Inferior parietal cortex (tissue), 1 donor: ENCODE data around the gene CD300LB.

ENCODE experiments used
- DNase-seq: peaks from one replicate; pipeline ENCODE4 v3.0.0-alpha.2; 2016; ENCODE audit errors: extremely low spot score

The CD300LB gene

DNA sequence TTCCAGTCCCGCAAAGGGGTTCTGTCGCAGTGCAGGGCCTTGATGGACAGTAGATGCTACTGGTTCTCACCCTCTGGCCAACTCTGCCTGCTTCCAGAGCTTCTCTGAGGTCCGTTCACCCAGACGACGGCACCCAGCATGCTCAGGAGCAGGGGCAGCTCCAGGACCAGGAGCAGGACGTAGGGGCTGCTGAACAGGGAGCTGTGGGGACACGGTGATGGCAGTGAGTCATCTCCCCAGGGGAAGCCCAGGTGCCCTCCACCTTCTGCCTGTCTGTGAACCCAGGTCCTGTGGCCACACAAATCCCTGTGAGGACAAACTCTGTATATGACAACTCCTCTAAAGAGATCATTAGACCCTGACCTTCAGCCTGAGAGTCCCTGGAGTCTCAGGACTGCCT lies 18.1 kb upstream of the CD300LB start:
- DNase-seq, result no peak

DNA sequence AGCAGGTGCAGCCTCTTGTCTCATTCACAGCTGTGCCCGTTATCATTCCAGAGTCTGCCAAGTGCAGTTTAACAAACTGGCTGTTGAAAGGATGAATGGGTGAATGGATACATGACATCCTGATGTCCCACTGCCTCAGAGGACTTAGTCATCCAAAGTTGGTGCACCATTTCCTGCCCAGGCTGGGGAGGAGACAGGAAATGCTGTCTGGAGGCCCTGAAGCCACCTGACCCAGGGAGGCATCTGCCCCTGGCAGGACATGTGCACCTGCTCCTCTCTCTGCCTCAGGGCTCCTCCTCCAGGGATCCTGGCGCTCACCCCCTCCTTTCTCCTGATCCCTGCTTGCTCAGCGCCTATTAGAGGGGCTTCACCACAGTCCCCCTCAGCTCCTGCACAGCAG lies 16.5 kb upstream of the CD300LB start:
- no peak for DNase-seq

DNA sequence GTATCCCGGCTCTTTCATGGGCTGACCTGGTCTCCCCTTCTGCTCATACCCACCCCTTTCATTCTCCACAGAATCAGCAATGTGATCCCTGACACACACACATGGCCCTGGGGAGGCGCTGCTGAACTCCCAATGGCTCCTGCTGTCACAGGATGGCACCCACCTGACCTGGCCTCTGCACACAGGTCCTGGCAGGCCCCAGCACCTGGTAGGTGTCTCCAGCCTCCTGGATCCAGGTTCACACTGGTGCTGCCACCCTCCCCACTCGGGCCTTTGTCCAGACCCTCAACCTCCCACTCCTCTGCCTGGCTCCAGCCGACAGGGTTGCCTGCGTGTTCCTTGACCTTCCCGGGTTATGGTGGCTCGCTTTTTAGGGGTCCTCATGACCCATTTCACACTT lies 16.0 kb upstream of the CD300LB start:
- no peak for DNase-seq

DNA sequence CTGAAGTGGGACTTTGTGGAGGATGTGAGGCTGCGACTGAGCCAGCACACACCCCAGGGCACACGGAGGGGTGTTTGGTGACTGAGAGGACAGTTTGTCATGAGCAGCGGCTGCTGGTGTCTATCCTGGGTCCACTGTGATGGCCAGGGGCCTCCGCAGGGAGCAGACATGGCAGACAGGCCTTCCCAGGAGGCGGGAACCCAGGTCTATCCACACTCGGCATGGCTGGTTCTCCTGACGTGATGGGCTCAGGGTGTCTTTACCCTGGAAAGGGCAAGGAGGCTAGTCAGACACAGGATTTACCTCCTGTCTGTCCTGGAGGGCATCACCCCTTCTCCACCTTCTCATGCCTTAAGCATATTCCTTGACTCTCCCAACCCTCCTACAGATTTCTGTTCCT lies 15.3 kb upstream of the CD300LB start:
- DNase-seq, result no peak

DNA sequence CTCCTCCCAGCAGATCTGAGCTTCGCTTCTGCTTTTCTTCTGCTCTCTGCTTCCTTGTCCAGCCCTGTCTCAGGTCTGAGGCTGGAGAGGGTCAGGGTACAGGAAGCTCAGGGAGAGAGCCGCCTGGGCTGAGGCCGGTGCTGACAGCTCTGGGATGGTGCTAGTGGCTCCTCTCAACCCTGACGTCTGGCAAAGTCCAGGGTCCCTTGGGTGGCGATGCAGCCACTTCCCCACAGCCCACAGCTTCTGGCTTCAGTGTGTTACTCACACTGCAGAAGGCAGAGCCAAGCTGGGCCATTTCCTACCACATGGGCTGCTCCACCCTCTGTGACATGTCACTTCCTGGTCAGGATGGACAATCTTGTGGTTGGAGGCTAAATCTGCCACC lies 14.6 kb upstream of the CD300LB start, which contains the start of gene CD300C:
Gene CD300C, minus strand, starts transcription at position 273 of the 388 bp plus-strand sequence. CDS start 333 bp downstream, outside the sequence.
- DNase-seq, result no peak

DNA sequence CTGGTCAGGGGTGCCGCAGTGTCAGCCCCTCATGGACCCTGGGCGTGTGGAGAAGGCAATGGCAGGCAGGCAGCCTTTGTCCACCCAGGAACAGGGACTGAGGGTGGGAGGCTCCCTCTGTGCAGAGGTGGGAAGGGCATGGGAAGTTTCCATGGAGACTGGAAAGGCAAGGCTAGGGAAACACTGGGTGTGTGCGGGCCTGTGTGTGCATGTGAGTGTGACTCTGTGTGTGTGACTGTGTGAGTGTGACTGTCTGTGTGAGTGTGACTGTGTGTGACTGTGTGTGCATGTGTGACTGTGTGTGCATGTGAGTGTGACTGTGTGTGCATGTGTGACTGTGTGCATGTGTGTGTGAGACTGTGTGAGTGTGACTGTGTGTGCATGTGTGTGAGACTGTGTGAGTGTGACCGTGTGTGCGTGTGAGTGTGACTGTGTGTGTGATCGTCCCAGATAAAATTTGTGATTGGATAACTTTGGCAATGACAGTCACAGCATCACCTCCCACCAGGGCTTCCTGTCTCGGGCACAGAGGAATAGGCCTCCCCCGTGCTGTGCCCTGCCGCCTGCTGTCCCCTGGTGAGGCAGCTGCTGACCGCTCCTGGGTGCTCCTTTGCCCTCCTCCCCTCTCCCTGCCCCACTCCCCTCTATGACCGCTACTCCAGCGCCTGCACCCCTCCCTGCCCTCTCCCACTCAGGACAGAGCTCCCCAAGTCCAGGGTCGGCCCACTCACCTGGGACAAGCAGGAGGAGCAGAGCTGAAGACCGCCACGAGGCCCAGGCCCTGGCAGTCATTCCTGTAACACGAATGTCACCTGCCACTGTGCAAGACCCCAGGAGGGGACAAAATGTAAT lies 13.9 kb upstream of the CD300LB start:
- no peak for DNase-seq

DNA sequence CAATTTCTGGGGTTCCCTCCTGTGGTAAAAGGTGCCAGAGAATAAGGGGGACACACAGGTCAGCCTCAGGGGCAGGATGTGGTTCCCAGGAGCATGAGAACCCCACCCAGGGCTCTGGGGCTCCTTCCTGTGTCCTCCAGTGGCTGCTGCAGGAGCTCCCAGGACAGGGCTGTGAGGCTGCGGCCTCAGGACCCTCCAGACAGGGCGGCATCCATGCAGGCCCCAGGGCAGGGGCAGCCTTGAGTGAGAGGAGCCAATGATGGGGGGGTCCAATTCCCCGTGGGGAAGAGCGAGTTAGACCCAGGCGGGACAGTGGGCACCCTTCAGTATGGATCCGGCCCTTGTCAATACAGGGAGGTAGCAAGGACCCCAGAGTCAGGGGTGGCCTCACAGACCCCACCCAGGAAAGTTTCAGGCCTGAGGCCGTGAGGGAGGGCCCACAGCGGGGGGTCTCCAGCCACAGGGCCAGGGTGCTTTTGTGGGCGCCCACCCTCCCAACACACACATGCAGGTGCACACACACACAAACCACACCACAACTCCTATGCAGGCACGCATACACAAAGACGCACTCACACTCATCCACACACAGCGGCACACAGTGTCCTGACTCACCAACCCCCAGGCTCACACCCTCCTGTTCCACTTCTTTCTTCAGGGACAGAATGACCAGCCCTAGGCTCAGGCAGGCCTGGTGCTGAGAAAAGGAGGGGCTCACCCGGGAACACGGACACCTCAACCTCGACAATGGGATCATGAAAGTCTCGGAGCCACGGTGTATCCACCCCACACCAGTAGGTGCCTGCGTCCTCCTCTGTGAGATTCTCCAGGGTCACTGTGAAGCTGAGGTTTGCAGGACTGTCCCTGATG lies 12.9 kb upstream of the CD300LB start:
- DNase-seq, result no peak

DNA sequence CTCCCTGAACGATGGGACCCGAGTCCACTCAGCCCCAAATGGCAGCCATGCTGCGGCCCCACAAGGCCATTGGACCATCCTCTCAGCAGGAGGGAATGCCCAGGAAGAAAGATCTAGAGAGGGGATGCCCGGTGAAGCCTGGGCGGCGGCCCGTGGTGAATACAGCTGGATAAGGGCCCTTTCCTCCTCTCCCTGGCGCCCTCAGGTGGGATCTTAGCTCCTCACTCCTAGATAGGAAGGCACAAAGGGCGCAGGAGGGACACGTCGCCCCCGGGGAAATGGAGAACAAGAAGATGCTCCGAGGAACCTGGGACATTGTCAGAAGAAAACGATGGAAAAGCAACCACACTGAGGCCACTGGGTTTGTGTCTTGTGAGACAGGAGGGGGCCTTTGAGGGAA lies 12.1 kb upstream of the CD300LB start:
- DNase-seq, result no peak

DNA sequence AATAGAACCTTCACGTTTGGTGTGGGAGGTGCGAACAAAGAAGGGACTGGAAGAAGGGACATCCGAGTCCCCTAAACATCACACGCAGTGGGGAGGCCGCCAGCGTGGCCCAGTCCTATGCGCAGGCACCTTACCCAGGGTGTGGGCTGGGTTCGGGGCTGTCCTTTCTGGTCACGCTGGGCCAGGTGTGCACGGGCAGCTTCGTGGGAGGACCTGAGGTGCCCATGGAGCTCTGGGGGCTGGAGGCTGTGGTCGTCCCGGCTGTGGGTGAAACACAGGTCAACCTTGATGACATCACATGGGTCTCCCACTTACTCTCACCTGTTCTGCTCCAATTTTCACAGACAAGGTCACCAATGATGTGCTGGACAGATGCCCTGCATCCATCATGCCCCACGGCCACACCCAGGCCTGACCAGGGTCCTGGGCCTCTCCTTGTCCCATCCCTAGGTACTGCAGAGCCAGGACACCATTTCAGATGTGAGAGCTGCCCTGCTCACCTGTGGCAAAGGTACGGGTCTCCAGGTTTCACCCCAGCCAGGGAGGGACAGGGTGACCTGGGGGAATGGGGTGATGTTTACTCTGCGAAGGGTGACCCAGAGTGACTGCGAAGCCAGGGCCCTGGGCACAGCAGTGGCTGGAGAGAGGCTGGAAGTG lies 11.6 kb upstream of the CD300LB start:
- DNase-seq, result no peak

DNA sequence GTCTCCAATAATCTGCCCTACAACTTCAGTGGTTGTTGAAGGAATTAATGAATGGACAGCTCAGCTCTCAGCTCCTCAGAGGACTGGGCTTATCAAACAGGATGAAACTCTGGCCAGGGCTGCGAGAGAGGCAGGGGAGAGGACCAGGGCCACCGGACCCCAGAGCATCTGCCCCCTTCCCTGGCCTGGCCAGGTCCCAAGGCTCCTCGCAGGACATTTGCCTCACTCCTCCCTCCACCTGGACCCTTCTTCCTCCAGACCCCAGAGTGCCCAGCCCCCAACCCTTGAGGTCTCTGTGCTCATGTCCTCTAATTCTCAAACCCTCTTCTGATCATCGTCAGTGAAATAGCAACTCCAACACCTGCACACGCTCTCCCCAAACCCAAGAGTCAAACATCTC lies 10.9 kb upstream of the CD300LB start:
- DNase-seq, result no peak

DNA sequence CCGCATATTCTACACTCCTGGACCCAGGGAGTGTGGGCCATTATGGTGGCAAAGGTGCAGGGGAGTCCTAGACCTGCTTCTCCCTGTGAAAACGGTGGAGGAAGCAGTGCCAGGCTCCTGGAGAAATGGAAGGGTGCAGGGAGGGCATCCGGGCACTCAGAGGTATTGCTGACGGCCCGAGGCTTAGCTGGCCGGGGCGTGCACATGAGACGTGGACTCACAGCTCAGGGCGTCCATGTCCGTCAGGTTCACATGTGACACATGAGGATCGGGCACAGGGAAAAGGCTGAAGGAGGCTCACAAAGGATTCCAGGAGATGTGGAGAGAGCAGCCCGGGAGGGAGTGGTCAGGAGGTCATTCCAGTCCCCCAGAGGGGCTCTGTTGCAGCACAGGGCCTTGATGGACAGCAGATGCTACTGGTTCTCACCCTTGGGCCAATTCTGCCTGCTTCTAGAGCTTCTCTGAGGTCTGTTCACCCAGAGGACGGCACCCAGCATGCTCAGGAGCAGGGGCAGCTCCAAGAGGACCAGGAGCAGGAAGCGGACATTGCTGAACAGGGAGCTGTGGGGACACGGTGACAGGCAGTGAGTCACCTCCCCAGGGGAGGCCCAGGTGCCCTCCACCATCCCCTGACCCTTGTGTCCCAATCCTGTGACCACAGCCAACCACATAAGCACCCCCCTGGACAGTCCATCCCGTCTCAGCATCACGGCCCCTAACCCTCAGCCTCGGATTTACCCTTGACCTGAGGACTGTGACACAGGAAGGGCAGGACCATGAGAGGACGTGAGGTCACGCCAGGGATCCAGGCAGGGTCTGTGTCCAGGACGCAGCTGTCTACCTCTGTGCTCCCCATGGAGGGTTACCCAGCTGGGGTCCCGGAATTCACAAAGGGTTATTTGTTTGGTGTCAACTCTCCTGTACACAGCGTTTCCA lies 10.2 kb upstream of the CD300LB start:
- DNase-seq, result no peak

DNA sequence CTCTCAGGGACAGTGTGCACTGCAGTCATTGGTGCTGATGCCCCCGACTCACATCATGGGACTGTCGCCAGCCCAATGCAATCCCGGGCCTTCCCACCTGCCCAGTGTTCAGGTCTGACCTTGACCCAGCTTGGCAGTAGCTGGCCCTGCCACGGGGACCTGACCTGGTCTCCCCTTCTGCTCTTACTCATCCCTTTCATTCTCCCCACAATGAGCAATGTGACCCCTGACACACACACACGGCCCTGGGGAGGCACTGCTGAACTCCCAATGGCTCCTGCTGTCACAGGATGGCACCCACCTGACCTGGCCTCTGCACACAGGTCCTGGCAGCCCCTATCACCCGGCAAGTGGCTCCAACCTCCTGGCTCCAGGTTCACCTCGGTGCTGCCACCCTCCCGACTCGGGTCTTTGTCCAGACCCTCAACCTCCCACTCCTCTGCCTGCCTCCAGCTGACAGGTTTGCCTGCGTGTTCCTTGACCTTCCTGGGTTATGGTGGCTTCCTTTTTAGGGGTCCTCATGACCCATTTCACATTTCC lies 8.1 kb upstream of the CD300LB start:
- DNase-seq, result no peak

DNA sequence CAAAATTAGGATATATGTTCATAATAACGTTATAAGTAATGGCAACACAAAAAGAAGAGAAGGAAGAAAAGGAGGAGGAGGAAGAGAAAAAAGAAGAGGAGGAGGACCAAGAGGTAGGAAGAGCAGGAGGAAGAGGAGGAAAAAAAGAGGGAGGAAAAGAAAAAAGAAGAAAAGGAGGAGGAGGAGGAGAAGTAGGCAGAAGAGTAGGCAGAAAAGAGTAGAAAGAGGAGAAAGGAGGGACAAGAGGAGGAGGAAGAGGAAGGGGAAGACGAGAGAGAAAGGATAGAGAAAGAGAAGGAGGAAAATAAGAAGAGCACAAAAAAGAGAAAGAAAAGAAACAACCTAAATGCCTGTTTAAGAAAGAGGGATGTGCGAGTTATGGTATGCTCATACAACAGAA lies 5.6 kb upstream of the CD300LB start:
- DNase-seq, result no peak

DNA sequence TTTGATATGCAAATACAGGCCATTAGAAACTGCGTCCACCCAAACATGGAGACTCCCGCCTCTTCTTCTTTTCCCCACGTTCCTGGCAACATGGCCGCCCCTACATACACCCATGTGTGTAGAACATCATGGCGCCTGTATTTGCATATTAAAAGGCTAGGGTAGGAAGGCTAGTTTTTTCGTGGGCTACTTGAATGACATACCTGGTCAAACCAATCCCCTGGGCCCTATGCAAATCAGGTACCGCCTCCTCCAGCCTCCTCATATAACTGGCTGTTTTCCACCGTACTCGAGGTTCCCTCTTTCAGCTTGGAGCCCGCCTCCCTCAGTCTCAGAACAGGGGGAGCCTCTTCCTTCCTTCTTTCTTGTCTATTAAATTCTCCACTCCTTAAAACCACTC lies 840 bp upstream of the CD300LB start:
- DNase-seq, result peak; percentile 25

DNA sequence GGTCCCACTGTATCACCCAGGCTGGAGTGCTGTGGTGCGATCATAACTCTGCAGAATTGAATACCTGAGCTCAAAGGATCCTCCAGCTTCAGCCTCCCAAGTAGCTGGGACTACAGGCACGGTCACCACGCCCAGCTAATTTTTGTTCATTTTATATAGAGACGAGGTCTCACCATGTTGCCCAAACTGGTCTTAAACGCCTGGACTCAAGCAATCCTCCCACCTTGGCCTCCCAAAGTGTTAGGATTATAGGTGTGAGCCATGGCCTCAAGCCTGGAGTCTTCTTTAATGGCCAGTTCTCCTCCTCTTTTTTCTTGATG lies 484 bp downstream of the CD300LB start:
- DNase-seq, result no peak

DNA sequence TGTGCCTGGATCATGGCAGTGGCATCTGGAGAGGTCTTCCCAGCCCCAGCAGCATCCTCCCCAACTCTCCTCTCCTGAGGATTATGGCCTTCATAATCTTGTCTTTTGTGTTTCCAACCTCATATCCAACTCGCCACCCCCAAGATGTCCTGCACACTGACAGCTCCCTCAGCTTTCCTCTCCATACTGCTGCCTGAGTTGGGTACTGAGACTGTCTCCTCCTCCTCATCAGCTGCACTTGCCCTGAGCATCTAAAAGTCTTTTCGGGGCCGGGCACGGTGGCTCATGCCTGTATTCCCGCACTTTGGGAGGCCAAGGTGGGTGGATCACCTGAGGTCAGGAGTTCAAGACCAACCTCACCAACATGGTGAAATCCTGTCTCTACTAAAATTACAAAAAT lies 2.0 kb downstream of the CD300LB start:
- DNase-seq, result no peak

DNA sequence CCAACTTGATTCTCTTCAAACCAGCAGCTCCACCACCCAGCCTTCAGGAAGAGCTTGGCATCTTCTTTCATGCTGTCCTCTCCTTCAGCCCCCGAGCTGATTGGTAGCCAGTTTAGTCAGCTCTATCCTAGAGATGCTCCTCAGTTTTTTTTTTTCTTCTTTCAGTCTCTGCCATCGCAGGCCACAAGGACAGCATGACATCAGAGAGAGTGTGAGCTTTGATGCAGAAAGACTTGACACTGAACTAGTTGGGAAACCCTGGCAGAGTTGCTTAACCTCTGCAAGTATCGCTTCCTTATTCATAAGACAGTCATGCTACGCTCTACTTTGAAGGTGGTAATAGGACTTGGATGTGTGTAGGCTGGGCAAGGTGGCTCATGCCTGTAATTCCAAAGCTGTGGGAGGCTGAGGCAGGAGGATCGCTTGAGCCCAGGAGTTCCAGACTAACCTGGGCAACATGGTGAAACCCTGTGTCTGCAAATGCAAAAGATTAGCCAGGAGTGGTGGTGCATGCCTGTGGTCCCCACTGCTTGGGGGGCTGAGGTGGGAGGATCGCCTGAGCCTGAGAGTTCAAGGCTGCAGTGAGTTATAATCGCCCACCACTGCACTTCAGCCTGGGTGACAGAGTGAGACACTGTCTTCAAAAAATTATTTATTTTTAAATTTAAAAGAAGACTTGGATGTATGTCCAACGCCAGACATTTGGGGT lies 2.6 kb downstream of the CD300LB start:
- DNase-seq, result peak; percentile 15

DNA sequence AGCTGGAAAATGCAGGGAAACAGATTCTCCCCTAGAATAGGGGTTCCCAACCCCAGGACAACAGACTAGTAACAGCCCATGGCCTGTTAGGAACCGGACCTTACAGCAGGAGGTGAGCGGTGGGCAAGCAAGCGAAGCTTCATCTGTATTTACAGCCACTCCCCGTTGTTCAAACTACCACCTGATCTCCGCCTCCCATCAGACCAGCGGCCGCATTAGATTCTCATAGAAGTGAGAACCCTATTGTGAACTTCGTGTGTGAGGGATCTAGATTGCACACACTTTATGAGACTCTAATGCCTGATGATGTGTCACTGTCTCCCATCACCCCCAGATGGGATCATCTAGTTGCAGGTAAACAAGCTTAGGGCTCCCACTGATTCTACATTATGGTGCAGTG lies 3.5 kb downstream of the CD300LB start:
- no peak for DNase-seq

DNA sequence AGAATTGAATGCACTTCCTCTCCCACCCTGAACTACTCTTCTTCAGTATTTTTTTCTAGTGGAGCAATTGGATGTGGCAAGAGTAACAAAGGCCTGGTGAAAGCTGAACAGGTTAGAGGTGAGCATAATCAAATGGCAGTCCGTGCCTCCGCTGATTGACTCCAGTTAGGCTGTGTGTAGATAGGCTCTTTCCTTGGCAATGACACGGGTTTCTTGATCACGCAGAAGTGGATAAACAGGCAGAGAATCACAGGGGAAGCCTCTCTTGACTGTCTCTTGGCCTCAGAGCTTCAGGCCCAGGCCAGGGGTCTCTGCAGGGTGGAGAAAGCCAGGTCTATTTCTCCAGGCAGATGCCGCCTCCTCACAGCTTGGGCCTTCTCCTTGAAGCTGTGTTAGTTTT lies 4.2 kb downstream of the CD300LB start:
- DNase-seq, result no peak

DNA sequence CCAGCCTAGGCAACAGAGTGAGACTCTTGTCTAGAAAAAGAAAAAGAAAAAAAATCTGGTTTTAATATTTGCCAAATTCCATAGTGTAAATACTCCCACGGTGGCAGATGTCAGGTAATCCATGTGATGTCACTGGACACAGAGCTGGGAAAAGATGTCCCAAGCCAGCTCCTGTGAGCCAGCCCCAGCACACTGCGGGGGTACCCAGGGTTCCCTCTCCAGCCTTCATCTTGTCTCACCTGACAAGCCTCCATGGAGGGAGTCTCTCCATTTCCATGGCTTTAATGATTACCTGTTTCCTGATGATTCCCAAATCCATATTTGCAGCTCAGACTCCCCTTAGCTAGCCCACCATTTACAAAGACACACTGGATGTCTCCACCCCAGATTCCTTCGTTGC lies 4.6 kb downstream of the CD300LB start:
- no peak for DNase-seq
